Measurements from ENCODE around the gene PAQR4.

The PAQR4 gene

DNA sequence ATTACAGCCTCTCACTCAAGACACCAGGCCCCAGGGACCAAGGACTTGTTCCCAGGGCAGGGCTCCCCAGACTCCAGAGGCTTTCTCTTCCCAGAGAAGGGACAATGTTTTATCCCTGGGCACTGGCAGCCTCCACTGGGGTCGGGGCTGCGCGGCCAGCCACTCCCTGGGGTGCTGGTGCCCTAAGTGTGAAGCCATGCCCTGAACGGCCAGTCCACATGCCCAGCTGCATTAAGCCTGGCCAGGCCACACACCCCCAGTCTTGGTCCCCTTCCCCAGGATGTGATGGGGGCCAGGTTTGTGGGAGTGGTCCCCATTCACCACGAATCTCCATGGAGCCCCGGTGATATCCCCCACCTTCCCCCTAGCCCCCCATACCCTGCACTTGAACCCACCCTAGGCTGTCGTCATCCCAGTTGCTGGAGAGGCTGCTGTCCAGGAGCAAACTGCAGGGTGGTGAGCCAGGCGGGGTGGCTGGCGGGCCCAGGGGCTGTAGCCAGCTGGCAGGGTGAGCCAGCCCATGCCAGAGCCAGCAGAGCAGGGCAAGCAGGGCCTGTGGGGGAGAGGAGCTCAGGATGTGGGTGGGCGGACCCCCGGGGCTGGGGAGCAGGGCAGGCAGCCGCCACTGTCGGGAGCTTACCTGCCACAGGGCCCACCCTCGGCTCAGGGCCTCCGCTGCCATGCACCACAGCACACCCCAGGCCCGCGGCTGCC lies 4.6 kb downstream of the PAQR4 start:
- Histone ChIP-seq H3K27ac (ENCODE audit: low read depth, low read length, severe bottlenecking) (no peak overlapping the region), H3K36me3 (ENCODE audit: control insufficient read depth, insufficient read depth, low read length) (peaks cover 50% of the 10 kb centered on the region), H3K9me3 (ENCODE audit: control insufficient read depth, low read length) (no peaks in the 10 kb centered on the region), H3K4me1 (ENCODE audit: control insufficient read depth, insufficient read depth, low read length, poor library complexity, severe bottlenecking) (no peaks in the 10 kb centered on the region), H3K4me3 (ENCODE audit: extremely low read depth, insufficient read depth, low read length, poor library complexity, severe bottlenecking) (no peak overlapping the region)
- 90 to 96% methylated on average over 13 to 14 of the region's 17 CpGs for WGBS, 2 experiments (ENCODE audit: insufficient coverage in 2 of 2)

- H3K36me3 ChIP-seq (ENCODE audit: control insufficient read depth, insufficient read depth, low read length) = peaks cover 50% of the 10 kb centered on the region
Observed at GRCh38 chr16:2974319-2975056, 5.3 kb downstream of the PAQR4 start.

GRCh38 chr16:2975161-2975795 lies 6.1 kb downstream of the PAQR4 start:
- peaks cover 50% of the 10 kb centered on the region for H3K36me3 ChIP-seq (ENCODE audit: control insufficient read depth, insufficient read depth, low read length)
- no peak overlapping the region for H3K27ac ChIP-seq (ENCODE audit: low read depth, low read length, severe bottlenecking)
- no peak overlapping the region for H3K4me3 ChIP-seq (ENCODE audit: extremely low read depth, insufficient read depth, low read length, poor library complexity, severe bottlenecking)
- no peaks in the 10 kb centered on the region for H3K4me1 ChIP-seq (ENCODE audit: control insufficient read depth, insufficient read depth, low read length, poor library complexity, severe bottlenecking)
- 91 to 96% methylated on average over 26 to 28 of the region's 28 CpGs for WGBS, 2 experiments (ENCODE audit: insufficient coverage in 2 of 2)
- no peaks in the 10 kb centered on the region for H3K9me3 ChIP-seq (ENCODE audit: control insufficient read depth, low read length)

More at GRCh38 chr16:2974319-2975056, 5.3 kb downstream of the PAQR4 start:
- Histone ChIP-seq H3K27ac (ENCODE audit: low read depth, low read length, severe bottlenecking) (no peak overlapping the region), H3K4me1 (ENCODE audit: control insufficient read depth, insufficient read depth, low read length, poor library complexity, severe bottlenecking) (no peaks in the 10 kb centered on the region), H3K9me3 (ENCODE audit: control insufficient read depth, low read length) (no peaks in the 10 kb centered on the region), H3K4me3 (ENCODE audit: extremely low read depth, insufficient read depth, low read length, poor library complexity, severe bottlenecking) (no peak overlapping the region)
- 95% methylated on average over 13 to 15 of the region's 15 CpGs for WGBS, 2 experiments (ENCODE audit: insufficient coverage in 2 of 2)

DNA sequence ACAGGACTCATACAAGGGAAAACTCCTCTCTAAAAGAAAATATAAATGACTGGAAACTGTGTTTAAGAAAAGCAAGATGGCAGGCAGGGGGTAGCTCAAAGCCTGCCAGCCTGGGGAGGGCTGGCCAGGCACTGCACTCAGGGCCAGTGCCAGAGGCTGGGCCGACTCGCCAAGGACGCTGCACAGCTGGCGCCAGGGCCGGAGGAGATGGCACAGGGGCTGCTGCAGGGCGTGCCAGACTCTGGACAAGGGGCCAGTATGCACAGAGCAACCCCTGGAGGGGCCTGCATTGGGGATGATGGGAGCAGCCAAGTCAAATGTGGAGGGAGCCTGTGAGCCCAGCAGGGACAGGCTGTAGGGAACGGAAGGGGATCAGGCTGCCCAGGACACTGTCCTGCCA lies 7.1 kb downstream of the PAQR4 start:
- Histone ChIP-seq H3K4me1 (ENCODE audit: control insufficient read depth, insufficient read depth, low read length, poor library complexity, severe bottlenecking) (peaks cover 5% of the 10 kb centered on the region), H3K36me3 (ENCODE audit: control insufficient read depth, insufficient read depth, low read length) (peaks cover 50% of the 10 kb centered on the region), H3K4me3 (ENCODE audit: extremely low read depth, insufficient read depth, low read length, poor library complexity, severe bottlenecking) (no peak overlapping the region), H3K27ac (ENCODE audit: low read depth, low read length, severe bottlenecking) (no peak overlapping the region), H3K9me3 (ENCODE audit: control insufficient read depth, low read length) (no peaks in the 10 kb centered on the region)
- 82 to 97% methylated on average over 1 to 7 of the region's 7 CpGs for WGBS, 2 experiments (ENCODE audit: insufficient coverage in 2 of 2)

- H3K9me3 ChIP-seq (ENCODE audit: control insufficient read depth, low read length) = no peaks in the 10 kb centered on the region
- WGBS, 2 experiments (ENCODE audit: insufficient coverage in 2 of 2) = 95 to 98% methylated on average over 11 to 12 of the region's 15 CpGs
- no peak overlapping the region for H3K27ac ChIP-seq (ENCODE audit: low read depth, low read length, severe bottlenecking)
- peaks cover 9% of the 10 kb centered on the region for H3K4me1 ChIP-seq (ENCODE audit: control insufficient read depth, insufficient read depth, low read length, poor library complexity, severe bottlenecking)
- peaks cover 50% of the 10 kb centered on the region for H3K36me3 ChIP-seq (ENCODE audit: control insufficient read depth, insufficient read depth, low read length)
- H3K4me3 ChIP-seq (ENCODE audit: extremely low read depth, insufficient read depth, low read length, poor library complexity, severe bottlenecking) = no peak overlapping the region
Observed at GRCh38 chr16:2976673-2977072, 7.5 kb downstream of the PAQR4 start.

- H3K4me3 ChIP-seq (ENCODE audit: extremely low read depth, insufficient read depth, low read length, poor library complexity, severe bottlenecking) = no peak overlapping the region
- H3K27ac ChIP-seq (ENCODE audit: low read depth, low read length, severe bottlenecking) = no peak overlapping the region
- H3K36me3 ChIP-seq (ENCODE audit: control insufficient read depth, insufficient read depth, low read length) = peaks cover 47% of the 10 kb centered on the region
- no peaks in the 10 kb centered on the region for H3K9me3 ChIP-seq (ENCODE audit: control insufficient read depth, low read length)
- WGBS, 2 experiments (ENCODE audit: insufficient coverage in 2 of 2) = 97 to 98% methylated on average over 4 to 6 of the region's 6 CpGs
- H3K4me1 ChIP-seq (ENCODE audit: control insufficient read depth, insufficient read depth, low read length, poor library complexity, severe bottlenecking) = peaks cover 14% of the 10 kb centered on the region
Observed at GRCh38 chr16:2977440-2977839, 8.3 kb downstream of the PAQR4 start.

DNA sequence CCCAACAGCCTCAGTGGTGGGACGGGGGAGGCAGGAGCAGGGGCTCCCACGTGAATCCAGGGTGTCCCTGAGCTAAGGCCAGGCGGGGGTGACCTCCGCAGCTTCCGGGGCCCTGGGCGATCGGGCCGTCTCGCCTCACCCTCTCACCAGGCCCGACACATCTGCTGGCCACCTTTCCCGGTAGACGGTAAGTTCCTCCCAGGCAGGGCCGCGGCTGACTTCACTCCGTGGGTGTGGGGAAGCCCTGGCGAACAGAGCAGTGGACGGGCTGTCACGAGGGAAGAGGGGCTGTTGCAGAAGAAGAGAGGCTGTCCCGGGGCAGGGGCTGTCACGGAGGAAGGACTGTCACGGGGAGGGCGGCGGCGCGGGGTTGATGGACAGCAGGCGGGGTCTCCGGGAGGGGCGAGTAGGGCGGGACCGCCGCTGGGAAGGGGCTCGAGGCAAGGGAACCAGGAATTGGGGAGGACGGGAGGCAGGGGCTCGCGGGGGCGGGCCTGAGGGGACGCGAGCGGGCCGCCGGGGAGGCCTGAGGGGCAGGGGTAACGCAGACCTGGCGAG lies 10.6 kb downstream of the PAQR4 start:
- Histone ChIP-seq H3K36me3 (ENCODE audit: control insufficient read depth, insufficient read depth, low read length) (peaks cover 27% of the 10 kb centered on the region), H3K4me3 (ENCODE audit: extremely low read depth, insufficient read depth, low read length, poor library complexity, severe bottlenecking) (peak overlapping the region; percentile 72), H3K4me1 (ENCODE audit: control insufficient read depth, insufficient read depth, low read length, poor library complexity, severe bottlenecking) (peaks cover 14% of the 10 kb centered on the region), H3K27ac (ENCODE audit: low read depth, low read length, severe bottlenecking) (no peak overlapping the region), H3K9me3 (ENCODE audit: control insufficient read depth, low read length) (no peaks in the 10 kb centered on the region)
- 9 to 10% methylated on average over 28 to 42 of the region's 43 CpGs for WGBS, 2 experiments (ENCODE audit: insufficient coverage in 2 of 2)

DNA sequence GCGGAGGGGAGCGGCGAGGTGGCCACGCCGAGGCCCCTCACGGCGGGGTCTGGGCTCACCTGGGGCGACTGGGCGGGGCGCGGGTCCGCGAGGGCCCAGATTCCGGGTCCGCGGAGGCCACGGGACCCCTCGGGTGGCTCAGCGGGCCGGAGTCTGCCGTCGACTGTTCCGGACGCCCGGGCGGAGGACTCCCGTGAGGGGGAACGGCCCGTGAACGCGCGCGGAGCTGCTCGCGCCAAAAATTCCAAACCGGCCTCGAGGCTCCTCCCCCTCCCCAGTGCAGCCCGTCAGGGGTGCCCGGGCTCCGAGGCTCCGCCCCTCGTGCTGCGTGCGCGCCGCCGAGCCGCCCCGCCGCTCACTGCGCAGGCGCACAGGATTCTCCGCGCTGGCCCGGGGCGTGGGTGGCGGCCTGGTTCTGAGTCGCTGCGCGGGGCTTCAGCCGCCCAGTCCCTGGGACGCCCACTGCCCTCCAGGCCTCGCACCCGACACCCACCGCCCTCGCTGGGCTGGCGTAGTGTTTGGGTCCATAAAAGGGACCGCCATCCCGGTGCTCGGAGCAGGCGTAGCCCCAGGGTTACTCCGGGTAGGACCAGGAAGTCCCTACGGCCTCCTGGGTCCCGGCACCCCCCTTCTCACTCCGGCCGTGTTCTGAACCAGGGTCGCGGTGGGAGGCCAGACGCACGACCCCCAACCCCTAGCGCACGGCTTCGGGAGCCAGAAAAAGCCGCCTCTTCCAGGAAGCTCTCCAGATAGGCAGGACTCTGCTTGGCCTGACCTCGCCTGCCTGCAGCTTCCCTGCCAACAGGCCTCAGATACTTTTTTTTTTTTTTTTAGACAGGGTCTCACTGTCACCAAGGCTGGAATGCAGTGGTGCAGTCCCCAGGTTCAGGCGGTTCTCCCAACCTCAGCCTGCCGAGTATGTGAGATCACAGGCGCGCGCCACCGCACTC lies 11.4 kb downstream of the PAQR4 start, which contains the start of gene PKMYT1:
TSS of gene PKMYT1 (minus strand) at position 220 of the 950 bp plus-strand sequence. CDS start 789 bp downstream, outside the sequence.
- Histone ChIP-seq H3K36me3 (ENCODE audit: control insufficient read depth, insufficient read depth, low read length) (peaks cover 23% of the 10 kb centered on the region), H3K9me3 (ENCODE audit: control insufficient read depth, low read length) (no peaks in the 10 kb centered on the region), H3K4me1 (ENCODE audit: control insufficient read depth, insufficient read depth, low read length, poor library complexity, severe bottlenecking) (peaks cover 14% of the 10 kb centered on the region), H3K4me3 (ENCODE audit: extremely low read depth, insufficient read depth, low read length, poor library complexity, severe bottlenecking) (peak within 1 kb of the TSS; percentile 72), H3K27ac (ENCODE audit: low read depth, low read length, severe bottlenecking) (peak within 1 kb of the TSS; percentile 72)
- 6% methylated on average over 77 to 83 of the region's 91 CpGs for WGBS, 2 experiments (ENCODE audit: insufficient coverage in 2 of 2)

DNA sequence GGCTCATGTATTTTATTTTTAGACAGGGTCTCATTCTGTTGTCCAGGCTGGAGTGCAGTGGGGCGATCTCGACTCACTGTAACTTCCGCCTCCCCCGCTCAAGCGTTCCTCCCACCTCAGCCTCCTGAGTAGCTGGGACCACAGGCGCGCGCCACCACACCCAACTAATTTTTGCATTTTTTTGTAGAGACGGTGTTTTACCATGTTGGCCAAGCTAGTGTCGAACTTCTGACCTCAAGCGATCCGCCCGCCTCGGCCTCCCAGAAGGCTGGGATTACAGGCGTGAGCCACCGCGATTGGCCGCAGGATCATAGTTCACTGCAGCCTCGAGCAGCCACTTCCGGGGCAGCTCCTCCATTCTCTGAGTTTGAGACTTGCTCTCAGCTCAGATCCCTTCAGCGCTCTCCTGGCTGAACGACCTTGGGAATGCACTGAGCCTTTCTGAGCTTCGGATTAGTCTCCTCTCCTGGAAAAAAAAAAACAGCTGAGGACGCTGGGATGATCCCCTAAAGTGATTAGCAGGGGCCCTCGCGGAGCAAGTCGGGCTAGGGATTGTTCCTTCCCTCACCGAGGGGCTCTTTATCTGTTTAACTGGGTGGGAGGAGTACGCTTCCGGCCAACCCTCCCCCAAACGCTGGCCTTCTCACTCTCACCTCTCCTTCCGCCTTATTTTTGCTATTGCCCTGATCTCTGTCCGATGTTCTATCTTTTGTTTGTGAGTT lies 12.2 kb downstream of the PAQR4 start:
- WGBS, 2 experiments (ENCODE audit: insufficient coverage in 2 of 2) = 32 to 33% methylated on average over 23 to 24 of the region's 33 CpGs
- Histone ChIP-seq H3K4me3 (ENCODE audit: extremely low read depth, insufficient read depth, low read length, poor library complexity, severe bottlenecking) (peak overlapping the region; percentile 72), H3K36me3 (ENCODE audit: control insufficient read depth, insufficient read depth, low read length) (peaks cover 15% of the 10 kb centered on the region), H3K9me3 (ENCODE audit: control insufficient read depth, low read length) (no peaks in the 10 kb centered on the region), H3K27ac (ENCODE audit: low read depth, low read length, severe bottlenecking) (peak overlapping the region; percentile 72), H3K4me1 (ENCODE audit: control insufficient read depth, insufficient read depth, low read length, poor library complexity, severe bottlenecking) (peaks cover 14% of the 10 kb centered on the region)
